GM06990 (cell line): ENCODE results near the gene CCDC87.

Source experiments
- DNase-seq: peaks from one replicate; pipeline ENCODE4 v3.0.0-alpha.2; 2011; ENCODE audit not compliant: insufficient read length; ENCODE audit errors: extremely low read depth
- H3K27me3 ChIP-seq: replicated peaks from 2 replicates; pipeline ENCODE4 v1.6.0; 2011; ENCODE audit warnings: low read length; ENCODE audit not compliant: control insufficient read depth, insufficient read depth
- H3K36me3 ChIP-seq: 2 replicates; pipeline ENCODE4 v1.5.1; 2011; ENCODE audit warnings: low read length; ENCODE audit not compliant: control insufficient read depth, insufficient read depth
- H3K4me3 ChIP-seq: replicated peaks from 2 replicates; pipeline ENCODE4 v1.5.1; 2011; ENCODE audit warnings: low read depth, mild to moderate bottlenecking, control low read depth, low read length
- TF ChIP-seq, protein P1 (sequence below): IDR thresholded peaks from 2 replicates; pipeline ENCODE4 v1.5.1; 2011; ENCODE audit warnings: low read length, control low read depth, mild to moderate bottlenecking, inconsistent platforms; ENCODE audit not compliant: insufficient read depth, poor library complexity, severe bottlenecking

CCDC87 gene

DNA sequence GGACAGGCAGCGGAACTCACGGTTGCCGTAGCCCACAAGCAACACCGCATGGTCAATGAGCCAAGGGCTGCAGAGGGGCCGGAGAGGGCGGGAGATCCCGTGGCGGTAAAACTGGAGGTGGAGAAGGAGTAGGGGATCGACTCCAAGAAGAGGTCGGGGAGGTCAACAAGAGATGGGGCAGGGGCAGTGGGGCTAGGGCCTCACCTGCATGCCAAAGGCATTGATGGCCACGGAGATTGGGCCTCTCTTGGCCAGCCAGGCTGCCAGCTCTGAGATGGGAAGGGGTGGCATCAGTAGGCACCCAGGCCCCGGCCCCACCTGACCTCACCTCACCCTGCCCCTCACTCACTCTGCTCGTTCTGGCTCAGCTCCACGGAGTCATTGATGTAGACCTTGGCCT lies 28.3 kb downstream of the CCDC87 start:
- peaks cover 5% of the 10 kb centered on the region for H3K27me3 ChIP-seq
- DNase-seq: no peak
- no peak overlapping the region for H3K4me3 ChIP-seq
- TF ChIP-seq, protein P1, sequence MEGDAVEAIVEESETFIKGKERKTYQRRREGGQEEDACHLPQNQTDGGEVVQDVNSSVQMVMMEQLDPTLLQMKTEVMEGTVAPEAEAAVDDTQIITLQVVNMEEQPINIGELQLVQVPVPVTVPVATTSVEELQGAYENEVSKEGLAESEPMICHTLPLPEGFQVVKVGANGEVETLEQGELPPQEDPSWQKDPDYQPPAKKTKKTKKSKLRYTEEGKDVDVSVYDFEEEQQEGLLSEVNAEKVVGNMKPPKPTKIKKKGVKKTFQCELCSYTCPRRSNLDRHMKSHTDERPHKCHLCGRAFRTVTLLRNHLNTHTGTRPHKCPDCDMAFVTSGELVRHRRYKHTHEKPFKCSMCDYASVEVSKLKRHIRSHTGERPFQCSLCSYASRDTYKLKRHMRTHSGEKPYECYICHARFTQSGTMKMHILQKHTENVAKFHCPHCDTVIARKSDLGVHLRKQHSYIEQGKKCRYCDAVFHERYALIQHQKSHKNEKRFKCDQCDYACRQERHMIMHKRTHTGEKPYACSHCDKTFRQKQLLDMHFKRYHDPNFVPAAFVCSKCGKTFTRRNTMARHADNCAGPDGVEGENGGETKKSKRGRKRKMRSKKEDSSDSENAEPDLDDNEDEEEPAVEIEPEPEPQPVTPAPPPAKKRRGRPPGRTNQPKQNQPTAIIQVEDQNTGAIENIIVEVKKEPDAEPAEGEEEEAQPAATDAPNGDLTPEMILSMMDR: no peak
- H3K36me3 ChIP-seq: no peaks in the 10 kb centered on the region

DNA sequence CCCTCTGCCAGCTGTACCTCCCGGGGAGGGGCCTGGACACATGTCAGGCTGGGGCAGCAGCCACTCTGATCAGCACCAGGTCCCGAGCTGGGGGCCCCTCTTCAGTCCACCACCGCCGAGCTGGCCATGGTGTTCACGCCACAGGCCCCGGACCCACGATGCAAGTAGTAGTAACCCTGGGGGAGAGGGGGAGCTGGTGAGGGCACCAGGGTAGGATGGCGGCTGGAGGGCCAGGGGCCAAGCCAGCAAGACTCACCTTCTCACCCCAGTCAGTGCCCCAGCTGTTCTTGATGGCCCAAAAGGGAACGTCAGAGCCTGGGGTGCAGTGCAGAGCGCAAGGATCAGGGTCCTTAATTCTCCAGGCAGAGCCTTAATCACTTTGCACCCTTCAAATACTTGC lies 29.0 kb downstream of the CCDC87 start:
- Histone ChIP-seq H3K27me3 (peaks cover 5% of the 10 kb centered on the region), H3K4me3 (no peak overlapping the region), H3K36me3 (no peaks in the 10 kb centered on the region)
- no peak for DNase-seq
- TF ChIP-seq, protein P1: no peak

DNA sequence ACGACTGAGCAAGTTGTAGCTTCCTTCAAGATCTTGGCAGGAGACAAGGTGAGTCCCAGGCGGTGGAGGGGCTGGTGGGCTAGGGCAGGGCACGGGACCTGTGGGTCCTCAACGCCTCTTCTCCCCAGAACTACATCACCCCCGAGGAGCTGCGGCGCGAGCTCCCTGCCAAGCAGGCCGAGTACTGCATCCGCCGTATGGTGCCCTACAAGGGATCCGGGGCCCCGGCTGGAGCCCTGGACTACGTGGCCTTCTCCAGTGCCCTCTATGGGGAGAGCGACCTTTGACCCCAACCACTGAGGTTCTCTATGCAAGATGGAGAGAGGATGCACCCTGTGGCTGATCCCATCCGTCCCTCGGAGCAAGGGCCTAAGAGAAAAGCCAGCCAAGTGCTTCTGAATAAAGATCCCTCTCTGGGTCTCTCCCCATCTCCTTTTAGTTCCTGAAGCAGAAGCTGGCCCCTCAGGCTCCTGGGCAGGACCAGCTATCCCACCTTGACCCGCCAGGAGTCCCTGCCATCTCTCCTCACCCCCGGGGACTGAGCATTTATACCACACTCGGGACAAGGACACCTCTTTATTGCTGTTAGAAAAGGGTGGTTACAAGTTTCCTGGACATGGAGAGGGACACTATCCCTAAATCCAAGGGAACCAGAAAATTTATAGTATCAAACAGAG lies 29.8 kb downstream of the CCDC87 start:
- H3K36me3 ChIP-seq: no peaks in the 10 kb centered on the region
- TF ChIP-seq, protein P1: no peak
- DNase-seq: no peak

DNA sequence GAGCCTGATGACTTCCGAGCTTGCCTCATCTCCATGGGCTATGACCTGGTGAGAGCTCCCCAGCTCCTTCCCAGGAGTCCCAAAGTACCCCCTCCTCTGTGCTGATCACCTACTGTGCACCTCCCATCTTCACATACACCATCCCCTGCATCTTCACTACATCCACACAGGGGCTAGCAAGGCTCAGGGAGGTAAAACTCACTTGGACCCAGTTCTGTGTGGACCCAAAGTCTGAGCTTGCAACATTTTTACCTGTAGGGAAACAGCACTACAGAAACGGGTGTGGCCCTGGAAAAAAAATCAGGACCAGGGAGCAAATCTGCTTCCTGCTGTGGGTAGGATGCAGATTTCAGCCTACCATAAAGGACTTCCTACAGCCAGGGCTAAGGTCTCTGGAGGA lies 30.6 kb downstream of the CCDC87 start:
- TF ChIP-seq, protein P1: no peak
- no peak for DNase-seq
- peaks cover under 1% of the 10 kb centered on the region; the same call in 1 of the 2 replicates for H3K27me3 ChIP-seq
- no peak overlapping the region for H3K4me3 ChIP-seq
- H3K36me3 ChIP-seq: no peaks in the 10 kb centered on the region

More for the DNA sequence above, 29.8 kb downstream of the CCDC87 start:
- H3K4me3 ChIP-seq: no peak overlapping the region
- peaks cover 5% of the 10 kb centered on the region for H3K27me3 ChIP-seq

DNA sequence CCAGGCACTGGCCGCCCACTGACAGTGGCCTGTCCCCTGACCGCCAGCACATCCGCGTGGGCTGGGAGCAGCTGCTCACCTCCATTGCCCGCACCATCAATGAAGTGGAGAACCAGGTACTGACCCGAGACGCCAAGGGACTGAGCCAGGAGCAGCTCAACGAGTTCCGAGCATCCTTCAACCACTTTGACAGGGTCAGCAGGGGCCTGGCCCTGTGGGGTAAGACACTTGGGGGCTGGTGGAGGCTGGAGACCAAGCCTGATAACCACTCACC lies 31.0 kb downstream of the CCDC87 start:
- H3K4me3 ChIP-seq: no peak overlapping the region
- no peaks in the 10 kb centered on the region for H3K36me3 ChIP-seq
- no peaks in the 10 kb centered on the region; the same call in 1 of the 2 replicates for H3K27me3 ChIP-seq
- no peak for DNase-seq
- TF ChIP-seq, protein P1: no peak
